ENCODE results near the gene IDUA.
A peak's percentile ranks its signal among the peaks of the same experiment; 100 is the strongest.

The IDUA gene

DNA sequence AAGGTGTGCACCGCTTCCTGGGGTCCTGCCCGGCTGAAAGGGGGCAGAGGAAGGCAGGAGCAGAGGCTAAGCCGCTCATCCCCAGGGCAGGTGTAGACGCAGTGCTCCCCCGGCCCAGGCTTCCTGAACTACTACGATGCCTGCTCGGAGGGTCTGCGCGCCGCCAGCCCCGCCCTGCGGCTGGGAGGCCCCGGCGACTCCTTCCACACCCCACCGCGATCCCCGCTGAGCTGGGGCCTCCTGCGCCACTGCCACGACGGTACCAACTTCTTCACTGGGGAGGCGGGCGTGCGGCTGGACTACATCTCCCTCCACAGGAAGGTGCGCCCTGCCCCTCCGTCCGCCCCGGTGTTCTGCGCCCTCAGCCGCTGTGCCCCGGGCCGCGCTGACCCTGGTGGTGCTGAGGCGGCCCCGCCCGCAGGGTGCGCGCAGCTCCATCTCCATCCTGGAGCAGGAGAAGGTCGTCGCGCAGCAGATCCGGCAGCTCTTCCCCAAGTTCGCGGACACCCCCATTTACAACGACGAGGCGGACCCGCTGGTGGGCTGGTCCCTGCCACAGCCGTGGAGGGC, 14.8 kb downstream of the IDUA start:
- no peak for DNase-seq

- DNase-seq, result peak; percentile 54
Observed at GRCh38 chr4:1002131-1002630, 15.3 kb downstream of the IDUA start.

- no peak for DNase-seq
Observed at GRCh38 chr4:1002631-1003251, 15.9 kb downstream of the IDUA start.

- no peak for DNase-seq
Observed at GRCh38 chr4:1003271-1004070, 16.6 kb downstream of the IDUA start.

GRCh38 chr4:1004071-1004418, 17.2 kb downstream of the IDUA start:
- no peak for DNase-seq

DNA sequence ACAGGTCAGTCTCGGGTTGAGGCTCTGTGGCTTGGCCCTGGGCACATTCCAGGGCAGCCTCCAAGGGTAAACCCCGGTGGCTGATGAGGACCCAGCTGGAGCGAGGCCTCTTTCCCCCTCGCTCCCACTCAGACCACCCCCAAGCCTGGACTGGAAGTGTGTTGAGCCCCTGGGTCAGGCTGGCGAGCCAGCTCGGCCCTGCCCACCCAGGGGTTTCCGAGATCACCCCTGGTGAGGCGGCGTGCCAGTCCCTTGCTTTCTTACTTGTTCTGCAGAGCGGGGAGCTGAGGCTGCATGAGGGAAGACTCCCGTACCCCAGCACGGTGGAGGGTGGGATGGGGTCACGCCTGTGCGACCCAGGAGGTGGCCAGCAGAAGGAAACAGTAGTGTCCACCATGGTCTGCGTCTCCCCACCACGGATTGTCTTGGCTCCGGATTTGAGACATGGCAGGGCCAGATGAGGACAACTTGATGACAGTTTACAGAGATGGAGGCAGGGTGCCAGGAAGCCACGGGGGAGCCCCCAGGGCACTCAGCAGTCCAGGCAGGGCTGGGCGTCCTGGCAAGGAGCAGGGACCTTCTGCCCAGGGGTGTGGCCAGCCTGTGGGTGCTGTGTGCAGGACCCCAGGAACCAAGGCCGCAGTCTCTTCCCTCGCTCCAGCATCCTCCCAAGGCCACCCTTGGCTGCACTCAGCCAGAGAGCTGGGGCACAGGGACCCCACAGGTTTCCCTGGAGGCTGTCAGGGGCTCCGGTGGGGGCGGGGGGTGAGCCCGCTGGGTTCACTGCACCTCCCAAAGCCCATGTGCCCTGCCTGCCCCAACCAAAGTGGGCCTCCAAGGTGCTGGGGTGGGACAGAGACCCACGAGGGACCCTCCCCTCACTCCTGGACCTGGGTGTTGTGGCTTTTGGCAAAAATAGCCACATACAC, 18.0 kb downstream of the IDUA start:
- DNase-seq, result no peak

DNA sequence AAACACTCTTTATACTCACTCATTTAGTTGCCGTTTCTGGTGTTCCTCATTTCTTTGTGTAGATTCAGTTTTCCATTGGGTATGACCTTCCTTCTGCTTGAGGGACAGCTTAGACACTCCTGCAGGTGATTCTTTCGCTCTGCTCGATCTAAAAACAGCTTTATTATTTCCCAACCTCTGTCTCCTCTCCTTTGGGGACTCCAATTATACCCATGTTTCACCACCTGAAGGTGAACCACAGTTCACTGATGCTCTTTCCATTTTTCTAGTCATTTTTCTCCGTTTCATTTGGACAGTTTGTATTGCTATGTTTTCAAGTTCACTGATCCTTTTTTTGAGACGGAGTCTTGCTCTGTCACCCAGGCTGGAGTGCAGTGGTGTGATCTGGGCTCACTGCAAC, 20.0 kb downstream of the IDUA start:
- DNase-seq, result peak; percentile 22

DNA sequence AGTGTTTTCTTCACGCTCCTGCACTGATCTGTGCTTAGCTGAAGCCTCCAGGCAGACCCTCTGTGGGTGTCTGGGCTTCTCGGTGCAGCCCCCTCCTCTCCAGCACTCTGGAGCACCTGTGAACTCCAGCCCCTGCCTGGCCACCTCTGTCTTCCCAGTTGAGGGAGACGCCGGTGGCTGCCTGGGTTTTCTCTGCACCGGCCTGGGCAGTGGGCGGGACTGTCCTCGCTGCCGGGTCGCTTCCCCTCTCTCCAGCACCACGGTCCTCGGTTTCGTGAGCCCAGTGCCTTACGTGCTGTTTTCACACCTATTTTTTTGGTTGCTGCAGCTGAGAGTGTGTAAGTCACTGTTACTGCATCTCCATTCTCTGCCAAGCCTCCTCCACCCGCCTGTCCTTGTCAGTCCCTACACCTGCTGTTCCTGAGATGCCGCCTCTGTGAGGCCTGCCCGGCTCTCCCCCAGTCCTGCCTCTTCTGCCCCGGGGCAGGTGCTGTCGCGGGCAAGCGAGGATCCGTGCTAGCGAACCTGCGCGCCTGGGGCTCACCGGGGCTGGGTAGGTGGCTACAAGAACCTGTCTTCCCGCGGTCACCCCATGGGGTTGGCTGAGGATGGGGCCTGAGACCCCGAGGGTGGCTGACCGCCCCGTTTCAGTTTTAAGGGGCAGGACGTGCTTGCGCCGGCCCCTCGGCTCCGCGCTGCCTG, 22.1 kb downstream of the IDUA start:
- DNase-seq, result no peak

- DNase-seq, result peak; percentile 32
Observed at GRCh38 chr4:1009542-1010394, 22.9 kb downstream of the IDUA start.

DNA sequence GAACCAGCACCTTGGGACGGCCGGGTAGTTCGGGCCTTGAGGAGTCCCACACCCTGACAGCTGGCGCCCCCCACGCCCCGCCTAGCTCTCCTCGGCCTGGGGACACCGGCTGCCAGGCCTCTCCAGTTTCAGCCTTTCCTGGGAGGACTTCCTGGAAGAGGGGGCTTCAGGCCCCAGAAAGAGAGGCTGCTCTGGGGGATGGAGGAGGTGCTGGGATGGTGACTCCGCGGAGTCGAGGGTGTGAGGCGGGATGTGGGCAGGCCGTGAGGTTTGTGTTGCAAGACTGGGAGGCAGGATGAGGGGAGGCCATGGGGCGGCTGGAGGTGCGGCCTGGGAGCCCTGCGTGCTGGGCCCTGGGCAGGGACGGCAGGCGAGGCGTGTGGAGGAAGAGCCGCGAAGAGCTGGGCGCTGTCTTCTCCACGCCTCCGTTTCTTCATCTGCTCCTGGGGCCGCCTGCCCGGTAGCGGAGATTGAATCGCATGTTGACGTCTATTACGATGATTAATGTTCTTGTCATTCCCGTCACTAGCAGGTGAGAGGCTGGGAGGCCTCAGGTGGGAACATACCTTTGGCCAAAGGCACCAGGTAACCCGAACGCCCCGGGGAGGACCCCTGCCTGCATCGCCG, 23.7 kb downstream of the IDUA start:
- DNase-seq, result peak; percentile 94

GRCh38 chr4:1011022-1011665, 24.3 kb downstream of the IDUA start, which contains the start of gene FGFRL1:
TSS of gene FGFRL1 (plus strand) at chr4:1011626. CDS start at chr4:1012486, 860 bp downstream.
- peak; percentile 69 for DNase-seq

GRCh38 chr4:1011666-1012033, 24.8 kb downstream of the IDUA start:
- DNase-seq, result no peak

DNA sequence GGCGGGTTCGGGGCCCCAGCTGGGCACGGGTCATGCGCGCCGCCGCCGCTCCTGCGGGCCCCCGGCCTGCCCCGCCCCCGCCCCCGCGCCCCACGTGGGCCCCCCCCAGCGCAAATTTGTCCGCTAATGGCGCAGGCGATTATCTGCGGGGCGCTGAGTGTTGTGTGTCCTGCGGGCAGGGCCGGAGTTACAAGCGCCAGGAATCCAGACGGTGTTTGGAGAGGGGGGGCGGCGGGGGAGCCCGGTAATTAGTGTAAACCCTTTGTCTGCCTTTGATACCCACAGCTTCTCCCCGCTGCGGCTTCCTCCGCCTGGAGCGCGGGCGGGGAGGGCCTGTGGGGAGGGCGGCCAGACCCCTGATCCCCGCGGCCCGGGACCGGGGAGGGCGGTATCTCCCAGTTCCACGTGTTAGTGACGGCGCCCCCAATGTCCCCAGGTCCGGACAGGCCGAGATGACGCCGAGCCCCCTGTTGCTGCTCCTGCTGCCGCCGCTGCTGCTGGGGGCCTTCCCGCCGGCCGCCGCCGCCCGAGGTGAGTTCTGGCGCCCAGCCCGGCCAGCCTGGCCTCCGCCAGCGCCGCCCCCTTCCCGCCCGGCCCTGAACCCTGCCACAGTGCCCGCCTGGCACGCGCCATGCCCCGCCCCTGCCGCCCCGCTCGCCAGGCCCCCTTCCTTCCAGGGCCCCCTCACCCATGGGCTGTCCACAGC, 25.3 kb downstream of the IDUA start:
- no peak for DNase-seq

GRCh38 chr4:1013225-1014073, 26.6 kb downstream of the IDUA start:
- no peak for DNase-seq

DNA sequence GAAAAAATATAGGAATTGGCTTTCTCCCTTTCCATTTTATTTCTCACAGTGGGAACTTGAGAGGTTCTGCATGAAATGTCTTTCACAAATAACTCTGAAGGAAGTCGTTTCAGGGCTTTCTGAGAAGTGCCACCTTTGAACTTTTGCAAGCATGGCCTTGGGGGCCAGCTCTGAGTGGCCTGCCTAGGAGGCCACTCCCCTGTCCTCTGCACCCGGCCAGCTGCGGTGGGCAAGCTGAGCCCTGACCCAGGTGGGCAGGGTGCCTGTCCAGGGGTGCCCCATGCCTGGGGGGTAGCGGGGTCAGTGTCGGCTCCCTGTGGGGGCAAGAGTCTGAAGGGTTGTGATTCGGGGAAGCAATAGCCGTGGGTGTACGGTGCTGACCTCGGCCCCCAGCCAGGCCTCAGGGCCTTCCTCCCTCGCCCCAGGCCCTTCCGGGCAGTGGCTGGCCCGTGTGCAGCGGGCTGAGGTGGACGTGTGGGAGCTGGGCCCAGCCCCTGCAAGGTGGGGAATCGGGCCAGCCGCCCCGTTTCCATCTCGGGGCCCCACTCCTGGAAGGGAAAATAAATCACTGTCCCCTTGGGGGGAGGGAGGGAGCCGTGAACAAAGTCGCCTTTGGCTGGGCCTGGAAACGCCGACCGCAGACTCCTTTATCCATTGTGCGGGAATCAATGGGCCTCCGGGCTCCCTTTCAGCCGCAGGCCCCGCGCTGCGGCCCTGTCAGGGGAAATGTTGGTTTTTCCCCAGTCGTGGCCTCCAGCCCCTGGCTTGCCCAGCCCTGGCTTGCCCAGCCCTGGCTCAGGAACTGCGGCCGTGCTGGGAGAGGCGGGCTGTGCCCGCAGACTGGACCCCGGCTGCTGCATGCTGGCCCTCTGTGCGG, 27.7 kb downstream of the IDUA start:
- no peak for DNase-seq

GRCh38 chr4:1015179-1015578, 28.3 kb downstream of the IDUA start:
- DNase-seq, result no peak

DNA sequence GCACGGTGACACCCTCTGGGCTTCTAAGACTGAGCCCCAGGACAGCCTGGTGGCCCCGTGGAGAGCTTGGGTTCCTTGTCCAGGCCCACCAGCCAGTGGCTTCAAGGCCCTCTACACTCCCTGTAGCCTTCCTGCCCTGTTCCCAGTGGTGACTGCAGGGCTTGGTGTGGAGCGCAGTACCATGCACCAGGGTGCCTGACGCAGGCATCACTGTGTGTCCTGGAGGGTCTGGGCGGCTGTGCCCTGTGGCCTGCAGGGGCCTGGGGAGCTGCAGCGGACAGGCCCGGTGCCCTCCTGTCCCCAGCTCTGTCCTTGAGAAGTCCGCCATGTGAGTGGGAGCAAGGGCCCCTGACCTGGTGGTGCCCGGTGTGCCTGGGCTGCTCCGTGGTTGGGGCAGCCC, 28.9 kb downstream of the IDUA start:
- no peak for DNase-seq

GRCh38 chr4:1017211-1017610, 30.4 kb downstream of the IDUA start:
- DNase-seq, result no peak

All from MV-4-11 (cell line).